Measurements from ENCODE around the gene ANXA2.

The ANXA2 gene

DNA sequence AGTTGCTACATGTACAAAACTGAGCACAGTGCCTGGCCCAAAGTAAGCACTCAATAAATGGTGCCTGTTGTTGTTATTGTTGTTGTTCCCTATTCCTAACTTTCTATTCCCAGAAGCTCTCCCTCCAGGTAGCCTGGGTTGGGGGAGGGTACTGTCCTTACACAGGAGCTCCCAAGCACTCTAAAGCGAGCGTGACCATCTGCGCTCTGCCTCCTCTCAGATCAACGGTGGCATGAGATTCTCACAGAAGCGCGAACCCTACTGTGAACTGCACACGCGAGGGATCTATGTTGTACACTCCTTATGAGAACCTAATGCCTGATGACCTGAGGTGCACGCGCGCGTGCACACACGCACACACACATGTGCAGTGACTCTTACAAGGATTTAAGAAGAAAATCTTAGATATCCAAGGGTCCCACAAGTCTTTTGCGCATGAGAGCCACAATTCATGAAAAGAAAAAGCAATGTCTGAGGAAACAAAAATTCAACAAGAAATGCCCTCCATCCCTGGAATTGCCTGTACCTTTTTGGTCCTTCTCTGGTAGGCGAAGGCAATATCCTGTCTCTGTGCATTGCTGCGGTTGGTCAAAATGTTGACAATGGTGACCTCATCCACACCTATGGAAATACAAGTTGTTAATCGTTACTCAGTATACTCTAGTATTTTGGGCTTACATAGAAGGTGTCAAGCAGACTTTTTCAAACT, 33.7 kb downstream of the ANXA2 start:
- DNase-seq = no peak

DNA sequence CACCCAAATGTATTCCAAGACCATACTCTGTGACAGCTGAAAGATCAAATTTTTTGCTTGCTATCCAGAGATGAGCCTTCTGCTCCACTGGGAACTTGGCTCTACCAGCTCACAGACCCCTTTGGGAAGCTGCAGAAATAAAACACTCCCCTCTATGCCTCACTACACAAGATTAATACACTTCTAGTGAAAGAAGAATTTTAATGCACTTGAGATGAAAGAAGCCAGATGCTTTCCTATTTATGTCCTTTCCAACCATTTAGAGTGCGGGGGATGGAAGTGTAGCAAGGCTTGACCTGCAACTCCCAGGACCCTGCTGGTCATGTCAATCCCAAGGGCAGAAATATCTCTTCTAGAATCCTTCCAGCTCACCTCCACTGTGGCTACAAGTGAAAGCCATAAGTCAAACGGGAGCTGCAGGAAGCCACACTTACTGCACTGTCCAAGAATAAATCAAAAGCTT, 34.7 kb downstream of the ANXA2 start:
- DNase-seq = no peak

DNA sequence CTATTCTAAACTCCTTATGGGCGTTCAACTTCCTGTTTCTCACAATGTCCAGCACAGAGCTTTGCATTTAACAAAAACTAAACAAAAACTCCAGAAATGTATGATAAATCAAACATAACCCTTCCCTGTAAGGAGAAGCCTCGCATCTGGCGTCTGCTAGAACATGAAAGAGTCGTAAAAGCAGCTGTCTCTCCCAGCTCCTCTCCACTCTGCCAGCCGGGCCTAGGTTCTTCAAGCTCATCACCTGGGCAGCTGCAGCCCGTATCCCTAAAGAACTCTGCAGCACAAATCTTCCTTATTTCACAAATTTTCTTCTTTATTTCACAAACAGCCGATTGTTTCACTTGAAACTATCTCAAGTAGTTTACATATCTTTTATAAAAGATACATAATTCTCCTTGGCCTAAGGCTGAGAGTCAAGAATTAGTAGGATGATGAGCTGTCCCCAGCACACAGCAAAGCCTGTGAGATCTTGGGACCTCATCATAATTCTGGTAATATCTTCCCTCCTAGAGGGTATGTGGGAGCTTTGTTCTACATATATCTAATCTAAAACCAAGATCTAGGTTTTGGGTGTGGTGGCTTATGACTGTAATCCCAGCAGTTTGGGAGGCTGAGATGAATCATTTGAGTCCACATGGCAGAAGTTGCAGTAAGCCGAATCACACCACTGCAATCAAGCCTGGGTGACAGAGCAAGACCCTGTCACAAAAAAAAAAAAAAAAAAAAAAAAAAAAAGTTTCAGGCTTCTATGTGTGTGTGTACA, 35.3 kb downstream of the ANXA2 start:
- peak in 1 of 5 donors; percentile 85 for DNase-seq

DNA sequence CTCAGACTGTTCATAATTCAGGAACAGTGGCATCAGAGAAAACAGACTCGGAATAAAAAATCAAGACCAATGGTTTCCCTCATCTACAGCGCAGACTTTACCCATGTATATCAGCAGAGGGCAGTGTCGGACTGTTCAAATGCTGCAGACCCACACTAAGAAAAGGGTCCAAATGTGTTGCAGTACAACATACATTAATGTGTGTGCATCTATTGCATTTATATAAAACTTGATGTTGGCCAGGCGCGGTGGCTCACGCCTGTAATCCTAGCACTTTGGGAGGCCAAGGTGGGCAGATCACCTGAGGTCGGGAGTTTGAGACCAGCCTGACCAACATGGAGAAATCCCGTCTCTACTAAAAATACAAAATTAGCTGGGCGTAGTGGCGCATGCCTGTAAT, 38.0 kb downstream of the ANXA2 start:
- DNase-seq = peak in 4 of 5 donors; percentile 21 to 53 (median 38)

DNA sequence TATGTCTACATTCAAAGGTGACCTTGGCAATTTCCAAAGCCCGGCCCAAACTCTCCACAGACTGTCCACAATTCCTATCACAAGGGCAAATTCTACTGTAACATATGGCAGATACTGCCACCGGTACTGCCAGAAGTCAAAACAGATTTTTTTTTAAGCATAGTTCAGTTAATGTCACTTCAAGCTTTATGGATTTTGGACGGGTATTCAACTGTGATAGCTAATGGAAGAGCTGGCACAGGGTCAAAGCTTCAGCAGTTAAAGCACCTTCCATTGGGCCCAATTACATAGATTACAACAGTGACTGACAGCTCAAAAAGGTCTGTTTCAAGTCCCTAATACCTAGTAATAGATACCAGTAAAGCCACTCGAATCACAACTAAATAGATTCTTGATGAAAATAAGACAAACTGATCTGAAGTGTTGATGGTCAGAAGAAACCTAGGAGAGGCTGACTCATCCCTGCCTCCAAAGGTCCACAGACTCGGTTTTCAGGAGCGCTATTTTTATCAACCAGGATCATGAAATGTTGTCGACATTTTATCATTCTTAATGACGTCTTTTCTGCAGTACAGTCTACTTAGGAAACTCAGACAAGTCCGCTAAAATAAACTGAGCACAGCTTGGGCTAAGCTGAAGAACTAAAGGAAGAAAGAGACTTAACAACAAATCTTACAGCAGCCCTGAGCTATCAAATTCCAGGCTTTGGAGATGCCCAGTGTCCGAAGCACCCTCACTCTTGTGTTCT, 38.7 kb downstream of the ANXA2 start:
- DNase-seq = no peak

DNA sequence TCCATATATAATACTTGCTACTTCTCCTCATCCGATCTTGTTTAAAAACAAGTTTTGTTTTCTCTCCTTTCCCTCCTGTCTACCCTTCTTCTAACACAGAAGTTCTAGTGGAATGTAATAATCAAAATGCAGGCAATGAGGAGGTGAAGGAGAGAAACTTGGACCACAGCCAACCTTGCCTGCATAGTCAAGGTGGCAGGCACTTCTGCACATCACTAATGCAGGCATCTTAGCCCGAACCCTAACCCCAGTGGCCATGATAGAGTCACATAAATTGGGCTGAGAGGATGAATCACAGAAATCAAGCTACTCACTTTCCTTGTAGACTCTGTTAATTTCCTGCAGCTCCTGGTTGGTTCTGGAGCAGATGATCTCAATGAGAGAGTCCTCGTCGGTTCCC, 41.0 kb downstream of the ANXA2 start:
- DNase-seq = no peak

DNA sequence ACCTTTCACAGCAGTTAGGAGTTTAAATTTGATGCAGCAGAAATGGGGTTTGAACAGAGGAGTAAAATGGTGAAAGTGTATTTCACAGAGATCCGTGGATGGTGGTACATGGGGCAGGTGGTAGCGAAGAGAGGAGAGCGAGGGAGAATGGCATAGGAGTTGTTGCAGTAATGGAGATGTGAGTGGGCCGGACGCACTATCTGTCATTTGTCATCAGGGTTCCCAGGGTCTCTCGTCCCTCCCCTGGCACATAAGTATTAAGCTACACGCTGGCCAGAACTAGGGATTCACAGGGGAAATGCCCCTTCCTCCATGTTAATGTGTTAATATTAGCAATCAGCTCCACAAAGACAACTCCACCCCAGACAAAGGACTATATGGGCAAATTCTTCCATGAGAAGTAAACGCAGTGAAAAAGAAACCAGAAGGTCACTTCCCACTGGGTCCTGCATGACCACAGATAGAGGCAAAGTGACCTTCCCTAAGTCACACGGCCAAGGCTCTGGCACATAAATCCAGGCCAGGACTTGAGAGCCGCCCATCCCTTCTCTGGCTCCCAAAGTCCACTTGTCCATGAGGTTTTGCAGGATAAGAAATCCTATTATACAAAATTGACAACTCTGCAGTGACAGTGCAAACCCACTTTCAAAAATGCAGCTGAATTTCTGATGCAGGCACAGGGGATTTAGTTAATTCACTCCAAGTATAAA, 42.5 kb downstream of the ANXA2 start:
- no peak for DNase-seq

DNA sequence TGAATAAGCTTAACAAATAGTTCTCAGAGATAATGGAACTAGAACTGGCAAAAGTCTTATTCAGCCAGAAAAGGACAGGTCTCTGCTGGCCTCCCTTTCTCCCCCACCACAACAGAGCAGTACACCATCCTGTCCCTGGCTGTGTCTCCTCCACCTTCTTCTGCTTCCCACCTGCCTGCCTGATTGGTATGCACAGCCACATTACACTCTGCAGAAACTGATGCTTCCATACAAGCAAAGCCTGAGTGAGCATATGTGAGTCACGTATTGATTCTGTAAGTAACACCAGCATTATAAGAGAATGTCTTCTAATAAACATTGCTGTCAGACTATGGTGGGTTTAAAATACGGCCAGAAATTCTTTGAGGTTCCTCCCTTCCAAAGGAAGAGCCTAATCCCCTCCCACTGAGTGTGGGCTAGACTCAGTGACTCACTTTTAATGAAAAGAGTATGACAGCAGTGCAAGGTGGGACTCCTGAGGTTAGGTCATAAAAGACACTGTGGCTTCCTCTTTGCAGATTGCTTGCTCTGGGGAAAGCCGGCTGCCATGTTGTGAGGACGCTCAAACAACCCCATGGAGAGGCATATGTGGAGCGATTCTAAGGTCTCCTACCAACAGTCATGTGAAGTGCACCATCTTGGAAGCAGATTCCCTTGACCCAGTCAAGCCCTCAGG, 44.4 kb downstream of the ANXA2 start:
- no peak for DNase-seq

DNA sequence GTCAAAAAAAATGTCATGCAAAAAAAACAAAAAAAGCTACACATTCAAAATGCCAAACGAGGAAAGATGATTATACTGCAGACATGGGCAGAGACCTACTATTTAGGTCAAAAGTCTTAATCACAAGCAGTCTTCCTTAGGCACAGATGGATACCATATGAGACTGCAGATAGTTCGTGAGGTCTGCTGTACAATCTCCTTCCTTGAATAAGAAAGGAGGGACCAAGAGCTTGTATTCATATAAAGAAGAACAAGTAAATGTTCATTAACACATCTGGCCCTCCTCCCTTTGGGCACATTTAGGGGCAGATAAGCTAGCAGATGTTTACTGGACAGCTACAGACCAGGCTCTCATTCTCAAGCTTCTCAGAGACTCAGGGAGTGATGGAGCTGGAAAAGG, 45.3 kb downstream of the ANXA2 start:
- no peak for DNase-seq

DNA sequence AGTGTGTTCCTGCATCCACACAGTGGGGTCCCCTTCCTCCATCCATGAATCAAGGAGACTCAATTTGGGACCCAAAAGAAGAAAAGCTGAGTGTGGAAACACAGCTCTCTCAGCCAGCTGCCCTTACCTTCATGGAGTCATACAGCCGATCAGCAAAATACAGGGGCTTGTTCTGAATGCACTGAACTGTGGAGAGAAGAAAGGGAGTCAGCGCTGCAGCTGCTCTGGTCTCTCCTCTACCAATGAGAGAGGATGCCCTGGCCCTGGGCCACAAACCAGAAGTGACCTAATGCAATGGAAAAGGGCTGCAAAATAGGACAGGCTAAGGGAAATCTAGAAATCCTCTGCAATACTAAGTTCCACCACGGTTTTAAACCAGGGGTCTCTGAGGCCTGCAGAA, 46.7 kb downstream of the ANXA2 start:
- no peak for DNase-seq

DNA sequence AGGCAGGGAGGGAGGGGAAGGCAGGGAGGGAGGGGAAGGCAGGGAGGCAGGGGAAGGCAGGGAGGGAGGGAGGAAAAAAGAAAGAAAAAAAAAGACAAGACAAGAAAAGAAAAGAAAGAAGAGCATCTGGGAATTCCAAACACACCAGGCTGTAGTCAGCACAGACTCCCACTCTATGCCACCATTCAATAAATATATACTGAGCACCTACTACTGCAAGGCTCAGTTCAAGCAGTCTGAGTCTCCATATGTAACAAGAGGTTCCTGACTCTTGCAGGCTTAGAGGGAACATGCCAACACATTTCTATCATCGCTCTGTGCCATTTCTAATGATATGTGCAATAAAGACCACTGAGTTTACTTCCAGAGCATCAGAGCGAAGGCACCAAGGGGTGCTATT, 47.7 kb downstream of the ANXA2 start:
- no peak for DNase-seq

DNA sequence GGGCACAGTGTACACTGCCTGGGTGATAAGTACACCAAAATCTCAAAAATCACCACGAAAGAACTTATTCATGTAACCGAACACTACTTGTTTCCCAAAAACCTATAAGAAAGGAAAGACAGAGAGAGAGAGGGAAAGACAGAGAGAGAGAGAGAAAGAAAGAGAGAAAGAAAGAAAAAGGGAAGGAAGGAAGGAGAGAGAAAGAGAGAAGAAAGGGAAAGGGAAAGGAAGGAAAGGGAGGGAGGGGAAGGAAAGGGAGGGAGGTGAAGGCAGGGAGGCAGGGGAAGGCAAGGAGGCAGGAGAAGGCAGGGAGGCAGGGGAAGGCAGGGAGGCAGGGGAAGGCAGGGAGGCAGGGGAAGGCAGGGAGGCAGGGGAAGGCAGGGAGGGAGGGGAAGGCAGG, 48.2 kb downstream of the ANXA2 start:
- DNase-seq = no peak

DNA sequence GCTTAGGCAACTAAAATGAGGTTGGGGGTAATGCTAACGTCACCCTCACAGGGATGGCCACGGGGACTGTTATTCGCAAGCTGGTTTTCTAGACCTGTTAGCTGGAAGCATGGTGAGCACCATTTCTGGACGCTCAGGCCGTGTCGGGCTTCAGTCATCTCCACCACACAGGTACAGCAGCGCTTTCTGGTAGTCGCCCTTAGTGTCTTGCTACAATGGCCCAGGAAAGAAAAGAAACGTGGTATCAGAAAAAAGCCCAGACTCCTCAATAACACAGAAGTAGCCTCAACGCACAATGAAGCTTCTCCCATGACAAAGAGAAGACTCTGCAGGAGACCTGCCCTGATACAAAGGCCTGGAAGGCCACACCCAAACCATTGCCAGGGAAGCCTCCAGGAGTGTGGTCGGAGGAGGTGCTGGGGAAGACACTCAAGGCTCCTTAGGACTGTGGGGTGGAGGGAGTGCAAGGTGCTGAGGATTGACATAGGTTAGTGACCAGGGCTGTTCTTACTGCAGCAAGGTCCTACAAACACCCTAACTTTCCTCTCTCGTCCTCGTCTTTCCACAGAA, 50.2 kb downstream of the ANXA2 start:
- DNase-seq = no peak

DNA sequence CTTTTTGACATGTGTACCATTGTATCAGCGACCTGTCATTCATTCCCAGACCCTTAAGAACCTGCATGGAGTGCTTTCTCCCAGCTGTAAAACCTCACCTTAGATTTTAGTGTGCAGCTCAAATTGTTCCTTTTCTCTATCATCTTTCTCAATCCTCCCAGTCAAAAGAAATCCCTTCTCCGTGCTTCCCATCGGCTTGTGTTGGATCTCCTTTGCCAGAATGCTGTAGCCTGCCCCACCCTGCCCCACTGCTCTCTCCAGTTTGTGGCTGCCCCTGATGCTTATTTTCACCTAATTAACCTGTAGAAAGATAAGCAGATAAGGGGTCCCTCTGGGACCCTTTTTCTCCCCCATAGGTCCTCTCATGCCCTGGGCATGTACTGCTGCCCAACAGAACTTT, 51.1 kb downstream of the ANXA2 start:
- no peak for DNase-seq

DNA sequence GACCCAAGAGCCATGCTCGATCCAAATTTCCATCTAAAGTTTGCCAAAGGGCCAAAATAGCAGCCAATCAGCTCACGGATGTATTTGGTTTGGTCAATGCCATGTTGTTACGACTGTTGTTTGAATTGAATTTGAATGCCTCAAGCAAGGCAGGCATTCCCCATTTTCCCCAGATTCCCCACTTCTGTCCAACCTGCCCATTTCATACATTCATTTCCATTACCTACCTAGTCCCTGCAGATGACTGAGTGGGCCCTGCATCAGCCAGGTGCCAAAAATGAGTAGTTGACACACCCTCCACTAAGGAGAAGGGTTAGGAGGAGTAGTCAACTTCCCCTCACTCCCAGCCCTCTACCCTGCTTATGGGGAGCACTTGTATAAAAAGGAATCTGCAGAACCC, 51.7 kb downstream of the ANXA2 start:
- no peak for DNase-seq

DNA sequence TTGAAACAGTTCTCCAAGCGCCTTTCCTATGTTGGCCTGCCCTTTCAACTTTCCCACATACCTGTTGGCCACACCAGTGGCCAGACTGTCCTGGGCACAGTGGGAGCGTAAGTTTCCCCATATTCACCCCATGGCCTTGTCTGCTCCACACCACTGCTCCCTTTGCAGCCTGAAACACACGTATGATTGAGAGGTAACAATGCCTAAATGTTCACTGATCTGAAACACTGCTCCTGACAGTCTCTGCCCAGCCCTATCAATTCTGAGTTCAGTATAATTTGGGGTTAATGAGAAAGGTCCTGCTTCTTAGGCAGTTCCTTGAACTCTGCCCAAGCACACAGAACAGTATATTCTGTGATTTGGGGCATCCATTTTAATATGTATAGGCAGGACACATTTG, 52.2 kb downstream of the ANXA2 start:
- DNase-seq = no peak

DNA sequence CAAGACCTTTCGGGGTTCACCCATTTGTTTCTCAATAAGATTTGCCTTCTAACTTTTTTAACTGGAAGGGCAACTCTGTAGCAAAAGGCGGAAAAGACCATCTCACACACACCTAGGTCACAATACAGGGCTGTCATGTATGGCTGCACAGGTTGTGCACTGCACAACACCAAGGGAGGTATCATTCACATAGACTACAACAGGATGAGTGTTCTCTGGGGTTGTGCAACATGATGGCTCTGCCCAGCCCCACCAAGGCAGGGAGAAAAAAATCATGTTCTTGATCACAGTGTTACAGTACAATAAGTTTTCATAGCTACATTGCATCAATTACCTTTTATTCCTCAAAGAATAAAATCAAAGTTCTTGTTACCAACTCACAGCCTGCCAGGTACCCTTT, 52.8 kb downstream of the ANXA2 start:
- DNase-seq = no peak

DNA sequence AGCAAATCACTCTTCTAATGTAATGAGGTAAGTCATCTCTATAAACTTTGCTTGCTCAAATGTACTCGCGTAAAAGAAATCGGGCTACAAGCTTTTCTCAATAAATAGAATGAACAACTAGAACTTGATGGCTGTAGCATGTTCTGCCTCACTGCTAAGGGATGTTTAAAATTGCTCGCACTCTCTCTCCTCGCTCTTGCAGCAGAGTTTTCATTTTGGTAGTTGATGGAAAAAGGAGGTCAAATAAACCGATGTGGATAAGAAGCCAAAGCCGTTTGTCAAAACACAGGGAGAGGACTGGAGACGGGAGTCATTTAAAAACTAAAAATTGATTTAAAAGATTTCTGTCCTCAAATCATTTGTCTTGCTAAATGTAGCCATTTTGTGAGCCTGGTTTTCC, 53.3 kb downstream of the ANXA2 start:
- DNase-seq = no peak

DNA sequence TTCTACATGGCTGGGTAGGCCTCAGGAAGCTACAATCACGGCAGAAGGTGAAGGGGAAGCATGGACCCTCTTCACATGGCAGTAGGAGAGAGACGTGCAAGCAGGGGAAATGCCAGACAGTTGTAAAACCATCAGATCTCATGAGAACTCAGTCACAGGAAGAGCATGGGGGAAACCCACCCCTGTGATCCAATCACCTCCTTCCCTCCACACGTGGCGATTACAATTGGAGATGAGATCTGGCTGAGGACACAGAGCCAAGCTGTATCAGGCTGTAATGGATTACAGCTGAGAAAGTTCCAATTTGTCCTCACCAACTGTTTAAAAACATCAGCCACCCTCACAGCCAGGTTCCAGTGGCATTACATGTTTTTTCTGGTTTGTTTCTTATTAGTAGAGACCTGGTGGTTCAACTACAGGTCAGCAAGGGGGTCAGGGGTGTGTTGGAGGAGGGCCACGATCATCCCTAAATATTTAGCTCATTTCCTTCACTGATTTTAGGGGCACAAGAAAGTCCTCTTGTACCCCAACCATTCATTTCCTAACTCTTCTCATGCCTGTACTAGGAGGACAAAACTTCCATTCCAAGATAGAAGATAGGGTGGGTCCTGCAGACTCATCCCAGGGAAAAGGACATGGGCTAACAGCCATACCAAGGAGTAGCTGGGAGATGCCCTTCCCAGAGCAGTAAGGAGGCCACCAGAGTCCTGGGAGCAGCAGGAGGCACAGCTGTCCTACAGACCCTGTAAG, 54.4 kb downstream of the ANXA2 start:
- DNase-seq = no peak

DNA sequence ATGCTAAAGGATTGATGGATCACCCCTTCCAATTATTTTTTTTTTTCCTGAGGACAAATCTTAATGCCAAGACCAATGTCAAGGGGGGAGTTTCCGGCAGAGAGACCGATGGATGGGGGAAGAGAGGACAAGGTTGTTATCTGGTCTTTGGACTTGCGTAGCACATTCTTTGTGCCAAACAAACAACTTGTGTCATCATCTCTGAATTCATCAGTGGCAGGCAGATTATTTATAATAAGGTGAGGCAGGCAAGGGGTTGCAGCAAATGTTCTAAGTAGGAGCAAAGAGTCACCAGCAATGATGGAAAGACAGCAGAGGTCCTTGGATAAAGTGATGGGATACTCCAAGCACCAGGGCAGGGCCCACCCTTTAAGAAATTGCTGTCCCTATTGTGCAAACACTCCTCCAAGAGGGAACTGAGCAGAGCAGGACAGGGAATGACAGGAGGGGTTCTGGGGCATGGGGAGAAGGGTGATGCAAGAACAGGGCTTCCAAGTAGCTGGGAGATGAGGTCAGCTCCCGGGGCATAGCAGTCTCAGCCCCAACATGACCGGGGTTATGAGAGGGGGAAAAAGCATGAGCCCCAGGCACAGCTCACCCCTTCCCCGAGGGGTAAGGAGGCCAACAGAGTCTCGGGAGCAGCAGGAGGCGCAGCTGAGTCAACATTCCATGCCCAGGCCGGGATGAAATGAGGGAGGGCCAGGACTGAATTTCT, 57.4 kb downstream of the ANXA2 start:
- DNase-seq = no peak

DNA sequence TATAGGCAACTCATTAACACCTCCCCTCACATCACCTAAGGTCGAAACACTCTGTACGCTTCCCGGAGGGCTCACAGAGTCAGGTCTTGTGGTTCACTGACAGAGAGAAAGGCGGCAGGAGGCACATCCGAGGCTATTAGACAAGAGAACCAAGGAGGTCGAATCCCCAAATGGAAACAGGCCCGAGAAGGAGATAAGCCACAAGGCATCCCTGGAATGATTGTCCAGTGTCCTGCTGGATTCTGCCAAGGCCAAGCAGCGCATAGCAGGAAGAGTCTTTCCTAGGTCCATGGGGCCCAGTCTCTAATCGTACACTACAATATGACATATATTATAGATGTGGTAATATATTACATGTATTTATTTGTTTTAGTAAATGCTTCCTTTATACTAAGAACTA, 58.5 kb downstream of the ANXA2 start:
- DNase-seq = no peak
